Activated gamma-delta T cell treated with anti-CD3 and anti-CD28 coated beads, Interleukin-2, amount 50 U/mL, for 16 hours (primary cell): ENCODE measurements around the gene CHCHD4.

Experiments
- DNase-seq: peaks from one replicate; pipeline ENCODE4 v3.0.0-alpha.2; 2020; ENCODE audit warnings: low read depth

The CHCHD4 gene

GRCh38 chr3:14150078-14150477 lies 25.4 kb upstream of the CHCHD4 start:
- DNase-seq, result no peak

GRCh38 chr3:14148041-14148985 lies 23.6 kb upstream of the CHCHD4 start:
- no peak for DNase-seq

GRCh38 chr3:14147617-14148016 lies 22.9 kb upstream of the CHCHD4 start:
- DNase-seq, result no peak

GRCh38 chr3:14147066-14147435 lies 22.4 kb upstream of the CHCHD4 start:
- no peak for DNase-seq

- DNase-seq, result no peak
Observed at GRCh38 chr3:14146381-14147065, 21.9 kb upstream of the CHCHD4 start.

GRCh38 chr3:14145670-14146380 lies 21.2 kb upstream of the CHCHD4 start:
- DNase-seq, result no peak

GRCh38 chr3:14145236-14145635 lies 20.6 kb upstream of the CHCHD4 start:
- no peak for DNase-seq

GRCh38 chr3:14144423-14145075 lies 19.9 kb upstream of the CHCHD4 start:
- peak; percentile 52 for DNase-seq

GRCh38 chr3:14143271-14144225 lies 18.9 kb upstream of the CHCHD4 start:
- DNase-seq, result no peak

- DNase-seq, result peak; percentile 45
Observed at GRCh38 chr3:14142567-14143270, 18.0 kb upstream of the CHCHD4 start.

GRCh38 chr3:14141602-14142341 lies 17.1 kb upstream of the CHCHD4 start:
- no peak for DNase-seq

GRCh38 chr3:14141144-14141543 lies 16.5 kb upstream of the CHCHD4 start:
- DNase-seq, result no peak

- DNase-seq, result no peak
Observed at GRCh38 chr3:14140668-14141067, 16.0 kb upstream of the CHCHD4 start.

- no peak for DNase-seq
Observed at GRCh38 chr3:14139771-14140170, 15.1 kb upstream of the CHCHD4 start.

GRCh38 chr3:14138878-14139655 lies 14.4 kb upstream of the CHCHD4 start:
- no peak for DNase-seq

- no peak for DNase-seq
Observed at GRCh38 chr3:14138109-14138877, 13.6 kb upstream of the CHCHD4 start.

GRCh38 chr3:14137445-14137844 lies 12.8 kb upstream of the CHCHD4 start:
- DNase-seq, result no peak

- DNase-seq, result no peak
Observed at GRCh38 chr3:14137004-14137403, 12.3 kb upstream of the CHCHD4 start.
